Pancreas (tissue), 10 donors: ENCODE data around the gene CHN1. TPM values are rescaled to one million over a fixed set of nuclear protein-coding genes. Genes with fewer than 3 reads are reported as not detected.
A peak's percentile ranks its signal among the peaks of the same experiment; 100 is the strongest.

Experiments
- ATAC-seq, 4 donors: fragments of 200-7000 bp; cut with Tn5 transposase; one replicate each; pipeline versions ENCODE4 v1.8.0 to v1.9.1; 2020; ENCODE audit warnings: mild to moderate bottlenecking in 4 of 4, moderate library complexity in 4 of 4
- DNase-seq, 6 donors: peaks; one replicate each; pipeline ENCODE4 v3.0.0-alpha.2; 2020
- FAIRE-seq: peaks from 2 replicates; lab custom pipeline; 2012; peaks lifted over from hg19 to GRCh38; lab: Jason Lieb, UNC
- H3K27ac ChIP-seq, 4 donors: fragments of 200-600 bp; sonication (generic); 1 replicate in 3 of 4; 2 replicates in 1 of 4; pipeline versions ENCODE4 v1.5.0 to v1.8.0; 2020
- H3K27me3 ChIP-seq, 4 donors: fragments of 200-600 bp; one replicate each; pipeline ENCODE4 v1.8.0; 2021
- H3K36me3 ChIP-seq, 3 donors: fragments of 200-600 bp; sonication (generic) in 1 of 3; one replicate each; pipeline versions ENCODE4 v1.5.0 to v1.8.0; 2020 to 2021
- H3K4me1 ChIP-seq, 3 donors: fragments of 200-600 bp; one replicate each; pipeline ENCODE4 v1.8.0; 2021
- H3K4me3 ChIP-seq, 4 donors: fragments of 200-600 bp; sonication (generic) in 2 of 4; one replicate each; pipeline versions ENCODE4 v1.5.0 to v1.8.0; 2020 to 2021
- H3K9me3 ChIP-seq, 4 donors: fragments of 200-600 bp; one replicate each; pipeline ENCODE4 v1.8.0; 2021
- CTCF ChIP-seq, 4 donors: fragments of 200-600 bp; sonication (generic) in 3 of 4; IDR thresholded peaks; one replicate each; pipeline versions ENCODE4 v1.5.0 to v1.8.0; 2021; ENCODE audit warnings: antibody characterized with exemption in 4 of 4
- WGBS, 2 donors: extraction: QIAGEN DNeasy Blood & Tissue Kit; methylation state at CpG; one replicate each; pipeline ENCODE4 v1.1.7; 2013; 5-methylcytosine and 5-hydroxymethylcytosine counted together
- intact Hi-C, 3 donors: fragments of 100-400 bp; cut with DNase I; formaldehyde crosslinking; loops; one replicate each; pipeline versions ENCODE4 v1.11.1 to v1.14.2; 2022
- polyA plus RNA-seq, 2 donors: library from polyadenylated mRNA; stranded (reverse); fragments of 200-250 nt; gene quantifications; one replicate each; pipeline ENCODE4 v1.2.3, GENCODE V29; 2013
- total RNA-seq, 6 donors: library from RNA; stranded (reverse); fragmentation: NEBNext Ultra II Directional in 4 of 6; extraction: Animal tissue kit (Norgen Biotek cat#: 25700) in 4 of 6; gene quantifications; one replicate each; pipeline versions ENCODE4 v1.2.1 to v1.2.4, GENCODE V29; 2021 to 2023
- donor health status: healthy with polysubstance abuse.
- donor health status: DM: no; HTN: no; CAD: no; lungs with moderate emphysema.
- donor health status: DM: no; HTN: no; CAD: no.
- donor health status: control.
- donor health status: control.
- donor health status: Bipolar disorder and iron deficiency.
- donor health status: DM: yes; HTN: yes; CAD: no.
- donor health status: DM: no; HTN: no; CAD: no.
- donor health status: DM: no; HTN: no; CAD: no.
- donor health status: DM: yes; HTN: yes; CAD: no.

CHN1 gene
- total and polyA plus RNA-seq, 8 donors, result 1.3 to 15.4 (median 3.7) TPM

DNA sequence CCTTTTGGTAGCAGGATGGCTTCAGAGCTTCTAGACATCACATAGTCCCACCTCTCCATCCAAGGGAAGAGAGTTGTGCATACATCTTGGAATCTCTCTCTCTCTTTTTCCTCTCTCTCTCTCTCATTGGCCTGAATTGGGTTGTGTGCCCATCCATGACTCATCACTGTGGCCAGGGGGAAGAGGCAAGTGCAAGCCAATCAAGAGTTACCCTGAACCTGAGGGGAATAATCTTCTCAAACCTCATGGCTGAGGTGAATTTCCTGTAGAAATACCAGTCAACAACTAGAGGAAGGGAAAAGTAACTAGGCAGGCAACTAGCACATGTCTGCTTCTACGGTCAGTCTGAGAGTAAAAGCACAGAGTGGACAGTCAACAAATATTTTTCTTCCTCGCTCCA is 7.3 kb upstream of the CHN1 start:
- H3K9me3 ChIP-seq, result no peaks in the 10 kb centered on the region
- TF ChIP-seq CTCF (IDR thresholded peaks at IDR 0.05), result no peak
- H3K27me3 ChIP-seq, result peaks cover 0 to 7% (median 3%) of the 10 kb centered on the region in 4 donors
- 98 to 100% methylated on average over 2 of the region's 2 CpGs for WGBS, 2 donors
- intact Hi-C loops, result no loop called here
- FAIRE-seq (no peak), ATAC-seq (no peak), DNase-seq (no peak)
- H3K36me3 ChIP-seq, result no peaks in the 10 kb centered on the region
- no peak overlapping the region for H3K4me3 ChIP-seq
- no peaks in the 10 kb centered on the region for H3K4me1 ChIP-seq
- H3K27ac ChIP-seq, result no peak overlapping the region

GRCh38 chr2:175011505-175011904 is 6.3 kb upstream of the CHN1 start:
- TF ChIP-seq CTCF (IDR thresholded peaks at IDR 0.05), result no peak
- FAIRE-seq, result no peak
- Histone ChIP-seq H3K27me3 (peaks cover 0 to 11% (median 3%) of the 10 kb centered on the region in 4 donors), H3K4me3 (no peak overlapping the region), H3K9me3 (no peaks in the 10 kb centered on the region), H3K4me1 (no peaks in the 10 kb centered on the region), H3K27ac (no peak overlapping the region), H3K36me3 (no peaks in the 10 kb centered on the region)
- DNase-seq, result no peak
- ATAC-seq, result no peak
- WGBS, 2 donors, result 43 to 58% methylated on average over 1 of the region's 1 CpG
- intact Hi-C loops, result no loop called here

DNA sequence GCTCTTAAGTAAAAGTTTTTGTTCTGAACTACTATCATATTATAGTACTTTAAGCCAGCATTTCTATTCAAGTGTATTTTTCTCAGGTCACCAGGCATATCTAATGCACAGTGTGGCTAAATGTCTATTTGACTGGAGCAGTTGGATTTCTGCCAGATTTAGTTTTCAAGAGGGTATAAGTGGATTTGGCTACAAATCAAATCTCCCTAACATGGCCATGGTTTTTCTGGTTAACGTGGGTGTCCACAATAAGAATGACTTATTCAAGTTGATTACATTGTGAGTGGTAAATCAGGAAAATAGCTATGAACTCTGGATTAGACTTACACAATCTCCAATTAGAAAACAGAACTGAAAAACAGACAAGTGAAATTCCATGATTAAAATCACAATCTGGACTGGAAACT is 5.7 kb upstream of the CHN1 start:
- intact Hi-C loops, result no loop called here
- no peaks in the 10 kb centered on the region for H3K4me1 ChIP-seq
- WGBS, 2 donors, result 67 to 87% methylated on average over 1 of the region's 1 CpG
- no peak for TF ChIP-seq CTCF (IDR thresholded peaks at IDR 0.05)
- DNase-seq, result no peak
- no peak overlapping the region for H3K4me3 ChIP-seq
- H3K27ac ChIP-seq, result no peak overlapping the region
- H3K9me3 ChIP-seq, result no peaks in the 10 kb centered on the region
- no peaks in the 10 kb centered on the region for H3K36me3 ChIP-seq
- FAIRE-seq, result no peak
- ATAC-seq, result no peak
- peaks cover 0 to 17% (median 3%) of the 10 kb centered on the region in 4 donors for H3K27me3 ChIP-seq

GRCh38 chr2:175009917-175010621 is 4.9 kb upstream of the CHN1 start:
- H3K4me3 ChIP-seq, result no peak overlapping the region
- H3K27ac ChIP-seq, result no peak overlapping the region
- no peak for DNase-seq
- no peak for ATAC-seq
- no peaks in the 10 kb centered on the region for H3K36me3 ChIP-seq
- intact Hi-C loops, result no loop called here
- no peak for TF ChIP-seq CTCF (IDR thresholded peaks at IDR 0.05)
- H3K4me1 ChIP-seq, result no peaks in the 10 kb centered on the region
- H3K9me3 ChIP-seq, result no peaks in the 10 kb centered on the region
- no peak for FAIRE-seq
- peaks cover 0 to 21% (median 3%) of the 10 kb centered on the region in 4 donors for H3K27me3 ChIP-seq
- WGBS, 2 donors, result 89 to 90% methylated on average over 3 of the region's 3 CpGs

DNA sequence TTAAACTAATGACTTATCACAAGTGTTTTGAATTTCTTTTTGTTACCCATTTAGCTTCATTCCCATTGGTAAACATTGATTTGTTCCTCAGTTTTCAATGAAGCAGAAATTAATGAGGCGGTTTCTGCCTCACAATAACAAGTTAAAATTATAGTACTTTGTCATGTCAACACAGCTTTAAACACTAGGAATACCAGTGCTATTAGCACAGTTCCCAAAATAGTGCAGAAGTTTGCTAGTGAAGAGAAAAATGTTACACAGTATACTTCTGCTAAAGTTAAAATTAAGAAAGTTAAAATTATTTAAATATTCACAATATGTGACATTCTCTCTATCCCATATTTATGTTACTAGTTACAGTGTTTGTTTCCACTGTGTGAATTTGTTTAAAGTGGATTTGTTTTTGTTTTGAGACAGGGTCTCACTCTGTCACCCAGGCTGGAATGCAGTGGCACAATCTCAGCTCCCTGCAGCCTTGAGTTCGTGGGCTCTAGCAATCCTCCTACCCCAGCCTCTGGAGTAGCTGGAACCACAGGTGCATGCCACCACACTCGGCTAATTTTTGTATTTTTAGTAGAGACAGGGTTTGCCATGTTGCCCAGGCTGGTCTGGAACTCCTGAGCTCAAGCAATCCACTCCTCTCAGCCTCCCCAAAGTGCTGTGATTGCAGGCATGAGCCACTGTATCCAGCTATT is 3.8 kb upstream of the CHN1 start:
- ATAC-seq, result no peak
- H3K36me3 ChIP-seq, result no peaks in the 10 kb centered on the region
- H3K4me3 ChIP-seq, result no peak overlapping the region
- intact Hi-C loops, result no loop called here
- H3K9me3 ChIP-seq, result no peaks in the 10 kb centered on the region
- H3K4me1 ChIP-seq, result no peaks in the 10 kb centered on the region
- DNase-seq, result no peak
- no peak for TF ChIP-seq CTCF (IDR thresholded peaks at IDR 0.05)
- FAIRE-seq, result peak; percentile 37
- H3K27ac ChIP-seq, result no peak overlapping the region
- 85 to 89% methylated on average over 3 of the region's 3 CpGs for WGBS, 2 donors
- H3K27me3 ChIP-seq, result peaks cover 0 to 21% (median 3%) of the 10 kb centered on the region in 4 donors
